Fibroblast of the conjunctiva (primary cell): ENCODE measurements around the gene NUDCD3.
"Not testable (repeated sequence)": the region's sequence is repeated elsewhere in the genome, so short reads cannot be mapped to it uniquely, and the experiment has no call there.

Experiments
- DNase-seq: peaks from one replicate; pipeline ENCODE4 v3.0.0-alpha.2; 2010; ENCODE audit warnings: low read depth

Gene NUDCD3

GRCh38 chr7:44517175-44517574 lies 26.7 kb upstream of the NUDCD3 start:
- no peak for DNase-seq

DNA sequence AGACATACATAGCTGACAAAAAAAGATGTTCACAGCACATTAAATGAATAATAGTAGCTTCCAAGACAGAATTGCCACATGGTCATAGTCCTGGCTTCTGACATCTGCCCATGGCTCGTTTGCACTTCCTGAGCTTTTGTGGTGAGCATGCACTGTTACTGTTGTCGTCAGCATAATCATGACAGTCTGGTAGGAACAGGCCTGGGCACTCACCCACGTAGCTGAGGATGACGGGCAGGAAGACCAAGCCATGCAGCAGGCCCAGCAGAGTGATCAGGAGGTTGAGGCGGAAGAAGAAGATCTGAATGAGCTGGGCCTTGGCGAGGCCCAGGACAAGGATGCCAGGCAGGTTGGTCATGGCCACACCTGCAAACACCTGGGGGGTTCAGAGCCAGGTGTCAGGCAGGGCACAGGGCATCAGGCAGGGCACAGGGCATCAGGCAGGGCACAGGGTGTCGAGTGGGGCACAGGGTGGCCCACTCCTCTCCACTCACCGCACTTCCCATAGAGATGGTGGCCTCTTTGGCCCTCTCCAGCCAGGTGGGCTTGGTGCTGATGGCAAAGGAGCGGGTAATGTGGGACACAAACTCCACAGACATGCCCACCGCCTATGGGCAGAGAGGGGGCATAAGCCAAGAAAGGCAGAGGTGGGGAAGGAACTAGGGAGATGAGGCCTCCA lies 25.3 kb upstream of the NUDCD3 start:
- DNase-seq, result no peak

- no peak for DNase-seq
Observed at GRCh38 chr7:44512736-44513135, 22.3 kb upstream of the NUDCD3 start.

- no peak for DNase-seq
Observed at GRCh38 chr7:44511863-44512468, 21.5 kb upstream of the NUDCD3 start.

GRCh38 chr7:44511236-44511635 lies 20.8 kb upstream of the NUDCD3 start:
- no peak for DNase-seq

DNA sequence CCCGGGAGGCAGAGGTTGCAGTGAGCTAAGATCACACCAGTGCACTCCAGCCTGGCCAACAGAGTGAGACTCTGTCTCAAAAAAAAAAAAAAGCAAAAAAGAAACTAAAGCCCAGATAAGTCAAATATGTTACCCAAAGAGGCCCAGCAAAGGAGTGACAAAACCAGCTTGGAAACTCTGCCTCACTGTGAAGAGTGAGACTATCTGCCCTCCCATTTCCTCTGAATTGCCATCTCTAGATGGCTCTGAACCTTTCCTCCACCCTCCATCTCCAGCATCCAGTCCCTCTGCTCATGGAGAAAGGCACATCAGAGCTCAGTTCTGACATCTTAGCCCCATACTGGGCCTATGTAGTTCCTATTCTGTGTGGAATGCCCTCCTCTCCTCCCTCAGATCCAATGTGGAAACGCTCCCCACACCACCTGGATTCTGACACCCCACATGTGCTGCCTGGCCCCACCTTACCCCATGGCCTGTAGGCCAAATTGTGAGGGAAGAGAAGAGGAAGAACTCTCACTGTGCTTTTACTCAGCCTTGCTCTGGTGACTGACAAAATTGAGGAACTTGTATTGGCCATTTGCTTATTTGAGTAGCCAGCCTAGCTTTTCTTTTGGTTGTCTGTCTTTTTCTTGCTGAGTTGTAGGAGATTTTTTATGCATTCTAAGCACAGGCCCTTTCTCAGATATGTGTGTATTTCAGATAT lies 18.0 kb upstream of the NUDCD3 start:
- no peak for DNase-seq

- not testable (repeated sequence) for DNase-seq
Observed at GRCh38 chr7:44506592-44507288, 16.3 kb upstream of the NUDCD3 start.

DNA sequence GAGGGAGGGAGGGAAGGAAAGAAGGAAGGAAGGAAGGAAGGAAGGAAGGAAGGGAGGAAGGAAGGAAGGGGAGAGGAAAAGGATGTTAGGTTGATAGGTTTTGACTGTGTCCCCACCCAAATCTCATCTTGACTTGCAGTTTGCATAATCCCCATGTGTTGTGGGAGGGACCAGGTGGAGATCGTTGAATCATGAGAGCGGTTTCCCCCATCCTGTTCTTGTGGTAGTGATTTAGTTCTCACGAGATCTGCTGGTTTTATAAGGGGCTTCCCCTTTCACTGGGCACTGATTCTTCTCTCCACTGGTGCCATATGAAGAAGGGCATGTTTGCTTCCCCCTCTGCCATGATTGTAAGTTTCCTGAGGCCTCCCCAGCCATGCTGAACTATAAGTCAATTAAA lies 15.1 kb upstream of the NUDCD3 start:
- no peak for DNase-seq

GRCh38 chr7:44498230-44498954 lies 7.9 kb upstream of the NUDCD3 start:
- no peak for DNase-seq

- DNase-seq, result no peak
Observed at GRCh38 chr7:44497155-44498027, 6.9 kb upstream of the NUDCD3 start.

GRCh38 chr7:44496385-44496784 lies 5.9 kb upstream of the NUDCD3 start:
- DNase-seq, result no peak

- DNase-seq, result no peak
Observed at GRCh38 chr7:44494960-44495359, 4.5 kb upstream of the NUDCD3 start.

GRCh38 chr7:44491229-44491628 lies 771 bp upstream of the NUDCD3 start:
- no peak for DNase-seq

DNA sequence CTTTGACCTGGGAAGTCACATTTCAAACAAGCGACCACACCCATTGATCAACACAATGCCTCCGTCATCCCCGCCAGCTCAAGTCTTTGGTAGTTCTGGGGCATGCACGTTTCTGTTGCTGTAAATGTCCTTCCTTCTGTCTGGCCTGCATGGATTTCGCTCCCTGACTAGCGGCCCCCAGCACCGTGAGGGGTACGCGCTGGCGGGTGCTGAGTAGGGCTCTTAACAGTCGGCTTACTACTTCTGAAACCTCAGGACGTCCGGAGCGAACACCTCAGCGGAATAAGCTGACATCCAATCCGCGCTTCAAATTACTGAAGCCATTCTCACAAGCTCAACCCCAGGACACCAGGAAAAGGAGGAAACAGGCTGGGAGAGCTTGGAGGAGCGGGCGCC lies 505 bp downstream of the NUDCD3 start:
- no peak for DNase-seq

DNA sequence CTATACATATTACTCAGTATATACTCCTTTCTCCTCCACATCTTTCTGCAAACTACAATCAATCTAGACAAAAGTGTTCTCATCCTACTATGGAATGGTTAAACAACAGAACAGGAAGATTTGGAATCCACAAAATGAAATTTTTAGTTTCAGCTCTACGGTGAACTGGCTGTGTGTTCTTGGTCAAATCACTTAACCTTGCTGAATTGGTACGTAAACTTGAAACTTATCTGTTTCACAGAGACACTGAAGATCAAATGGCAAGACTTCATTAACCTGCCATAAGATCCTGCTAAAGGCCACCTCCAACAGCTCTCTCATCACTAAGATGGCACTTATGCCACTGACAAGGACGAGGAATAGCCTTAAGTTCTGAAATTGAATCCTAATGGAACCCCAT lies 1.5 kb downstream of the NUDCD3 start:
- DNase-seq, result no peak

GRCh38 chr7:44486693-44487092 lies 3.8 kb downstream of the NUDCD3 start:
- DNase-seq, result no peak

- no peak for DNase-seq
Observed at GRCh38 chr7:44486001-44486400, 4.5 kb downstream of the NUDCD3 start.

- DNase-seq, result no peak
Observed at GRCh38 chr7:44484482-44485313, 5.8 kb downstream of the NUDCD3 start.

DNA sequence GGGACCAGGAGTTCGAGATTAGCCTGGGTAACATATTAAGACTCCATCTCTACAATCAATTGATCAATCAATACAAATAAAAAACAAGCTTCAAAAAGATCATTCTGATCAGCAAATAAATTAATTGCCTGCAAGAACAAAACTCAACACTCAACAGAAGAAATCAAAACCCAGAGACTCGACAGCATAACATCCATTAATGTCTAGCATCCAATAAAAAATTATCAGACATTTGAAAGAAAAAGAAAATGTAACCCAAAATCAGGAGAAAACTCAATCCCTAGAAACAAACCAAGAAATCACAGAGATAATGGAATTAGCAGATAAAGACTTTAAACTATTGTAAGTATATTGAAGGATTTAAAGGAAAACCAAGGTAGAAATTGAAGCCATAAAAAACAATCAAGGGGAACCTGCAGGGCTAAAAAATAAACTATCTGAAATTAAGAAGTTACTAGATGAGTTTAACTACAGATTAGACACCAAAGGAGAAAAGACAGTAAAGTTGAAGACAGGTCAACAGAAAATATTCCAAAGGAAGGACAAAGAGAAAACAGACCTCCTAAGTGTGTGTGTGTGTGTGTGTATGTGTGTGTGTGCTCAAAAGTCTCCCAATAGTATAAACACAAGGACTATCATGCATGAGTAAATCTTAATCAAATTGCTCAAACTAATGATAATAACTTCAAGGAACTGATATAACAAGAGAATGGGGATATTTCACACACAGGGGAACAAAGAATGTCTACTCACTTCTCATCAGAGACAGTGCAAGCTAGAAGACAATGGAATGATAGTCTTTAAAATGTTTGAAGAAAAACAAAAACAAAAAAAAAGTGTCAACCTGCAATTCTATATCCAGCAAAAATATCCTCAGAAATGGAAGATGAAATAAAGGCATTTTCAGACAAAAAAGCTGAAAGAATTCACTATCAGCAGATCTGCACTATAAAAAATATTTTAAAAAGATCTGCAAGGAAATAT lies 7.7 kb downstream of the NUDCD3 start:
- no peak for DNase-seq
